Endothelial cell of umbilical vein (primary cell): Measurements from ENCODE around the gene ARRB1. TPM values are rescaled to one million over a fixed set of nuclear protein-coding genes. Genes with fewer than 3 reads are reported as not detected.
A peak's percentile ranks its signal among the peaks of the same experiment; 100 is the strongest.

Experiments
- BruUV-seq: library from RNA; stranded (reverse); fragments of 400-500 nt; replicated peaks from 2 replicates; lab custom pipeline; 2021; lab: Mats Ljungman, UMichigan
- CTCF ChIA-PET: fragments of 300-600, 350-600 bp; sonication (Branson Sonifier 250); formaldehyde crosslinking; loops from one replicate; lab custom pipeline; 2021; ENCODE audit warnings: antibody characterized with exemption, inconsistent platforms; lab: Charles Lee
- POLR2A ChIA-PET: fragments of 300-600, 350-600 bp; sonication (Branson Sonifier 250); formaldehyde crosslinking; loops from one replicate; lab custom pipeline; 2021; ENCODE audit warnings: antibody characterized with exemption, inconsistent platforms; lab: Charles Lee
- DNase-seq: peaks from one replicate; pipeline ENCODE4 v3.0.0-alpha.2; 2011; ENCODE audit warnings: low read depth, low spot score
- FAIRE-seq: peaks from 2 replicates; lab custom pipeline; 2011; peaks lifted over from hg19 to GRCh38; lab: Jason Lieb, UNC
- H2AFZ ChIP-seq: 2 replicates; pipeline ENCODE4 v1.6.0; 2012; ENCODE audit warnings: low read depth, low read length, control low read depth, inconsistent platforms
- H3K27ac ChIP-seq: 2 replicates; pipeline ENCODE4 v1.5.1; 2011; ENCODE audit warnings: low read depth, mild to moderate bottlenecking, control low read depth, low read length, moderate library complexity; ENCODE audit not compliant: insufficient read depth
- H3K27me3 ChIP-seq, 2 experiments: 2 replicates each; pipeline versions ENCODE4 v1.6.0 to v1.6.1; 2011; ENCODE audit warnings: low read length in 2 of 2, mixed read lengths in 1 of 2; ENCODE audit not compliant: control insufficient read depth in 2 of 2, insufficient read depth in 2 of 2
- H3K36me3 ChIP-seq, 2 experiments: 2 replicates in 1 of 2; 3 replicates in 1 of 2; pipeline ENCODE4 v1.5.1; 2011; ENCODE audit warnings: low read length in 2 of 2, mild to moderate bottlenecking in 1 of 2, moderate library complexity in 1 of 2; ENCODE audit not compliant: control insufficient read depth in 2 of 2, insufficient read depth in 2 of 2; ENCODE audit errors: extremely low read depth in 1 of 2
- H3K4me1 ChIP-seq: 3 replicates; pipeline ENCODE4 v1.5.1; 2011; ENCODE audit warnings: mild to moderate bottlenecking, low read length; ENCODE audit not compliant: control insufficient read depth, insufficient read depth; ENCODE audit errors: extremely low read depth
- H3K4me2 ChIP-seq: 2 replicates; pipeline ENCODE4 v1.6.1; 2011; ENCODE audit warnings: low read length, control low read depth, mixed read lengths; ENCODE audit not compliant: insufficient read depth
- H3K4me3 ChIP-seq, 3 experiments: fragments of 200-600 bp in 1 of 3; sonication (generic), shearing (Covaris generic) in 1 of 3; replicated peaks in 1 of 3; 2 replicates each; pipeline ENCODE4 v1.5.1; 2011 to 2016; ENCODE audit warnings: control low read depth in 3 of 3, low read length in 3 of 3, mild to moderate bottlenecking in 2 of 3, inconsistent platforms in 1 of 3, low read depth in 1 of 3, moderate library complexity in 1 of 3; ENCODE audit not compliant: insufficient read depth in 1 of 3
- H3K79me2 ChIP-seq: 2 replicates; pipeline ENCODE4 v1.6.0; 2012; ENCODE audit warnings: low read length, inconsistent platforms; ENCODE audit not compliant: control insufficient read depth, insufficient read depth
- H3K9ac ChIP-seq: replicated peaks from 2 replicates; pipeline ENCODE3; 2011; ENCODE audit warnings: low read length, control low read depth; ENCODE audit not compliant: insufficient read depth; ENCODE audit errors: extremely low read depth
- H3K9me1 ChIP-seq: replicated peaks from 3 replicates; pipeline ENCODE4 v1.6.0; 2011; ENCODE audit warnings: mild to moderate bottlenecking, low read length; ENCODE audit not compliant: control insufficient read depth, insufficient read depth; ENCODE audit errors: extremely low read depth
- H3K9me3 ChIP-seq: replicated peaks from 2 replicates; pipeline ENCODE4 v1.5.1; 2012; ENCODE audit warnings: low read length, inconsistent platforms; ENCODE audit not compliant: control insufficient read depth, insufficient read depth
- H4K20me1 ChIP-seq: replicated peaks from 2 replicates; pipeline ENCODE3; 2011; ENCODE audit warnings: mild to moderate bottlenecking, low read length; ENCODE audit not compliant: control insufficient read depth, insufficient read depth; ENCODE audit errors: extremely low read depth
- CTCF ChIP-seq, 2 donors: IDR thresholded peaks; 1 replicate in 1 of 2; 2 replicates in 1 of 2; pipeline ENCODE4 v1.5.1; 2011; ENCODE audit warnings: low read length in 2 of 2, mild to moderate bottlenecking in 2 of 2, moderate library complexity in 2 of 2, control low read depth in 1 of 2, inconsistent platforms in 1 of 2, low read depth in 1 of 2; ENCODE audit not compliant: insufficient read depth in 1 of 2; ENCODE audit errors: extremely low read depth in 1 of 2
- JUN ChIP-seq: IDR thresholded peaks from 2 replicates; pipeline ENCODE4 v1.6.1; 2011; ENCODE audit warnings: borderline replicate concordance, low read depth; ENCODE audit not compliant: insufficient read length, insufficient read depth
- MAX ChIP-seq: IDR thresholded peaks from 2 replicates; pipeline ENCODE4 v1.6.1; 2011; ENCODE audit not compliant: insufficient read depth, insufficient read length
- POLR2A ChIP-seq: IDR thresholded peaks from 2 replicates; pipeline ENCODE4 v1.6.1; 2012; ENCODE audit warnings: low read depth, mild to moderate bottlenecking, control low read depth, low read length
- dilution Hi-C: fragments of 300-500 bp; cut with MboI; formaldehyde crosslinking; loops from one replicate; pipeline ENCODE4 v1.15.0; 2019; ENCODE audit warnings: low sequenced_read_pairs; ENCODE audit not compliant: extremely low pct_ligation_motif_present
- intact Hi-C: fragments of 100-400 bp; cut with micrococcal nuclease; formaldehyde crosslinking; loops from one replicate; pipeline ENCODE4 v1.10.0; 2022
- polyA plus RNA-seq, 4 experiments: library from polyadenylated mRNA; depleted of rRNA in 3 of 4; stranded (reverse) in 3 of 4; unstranded in 1 of 4; fragments of >200 nt; gene quantifications; 2 replicates each; pipeline versions ENCODE4 v1.2.1 to v1.2.3, GENCODE V29; 2011 to 2012; ENCODE audit warnings: missing spikeins in 1 of 4
- total RNA-seq: library from RNA; stranded (reverse); gene quantifications from 2 replicates; pipeline ENCODE4 v1.2.3, GENCODE V29; 2021

ARRB1 gene
- total and polyA plus RNA-seq, 2 donors (not counting 3 experiments of a cell fraction or from before 2014, with no cell fraction given): 63.9 to 92.6 TPM

DNA sequence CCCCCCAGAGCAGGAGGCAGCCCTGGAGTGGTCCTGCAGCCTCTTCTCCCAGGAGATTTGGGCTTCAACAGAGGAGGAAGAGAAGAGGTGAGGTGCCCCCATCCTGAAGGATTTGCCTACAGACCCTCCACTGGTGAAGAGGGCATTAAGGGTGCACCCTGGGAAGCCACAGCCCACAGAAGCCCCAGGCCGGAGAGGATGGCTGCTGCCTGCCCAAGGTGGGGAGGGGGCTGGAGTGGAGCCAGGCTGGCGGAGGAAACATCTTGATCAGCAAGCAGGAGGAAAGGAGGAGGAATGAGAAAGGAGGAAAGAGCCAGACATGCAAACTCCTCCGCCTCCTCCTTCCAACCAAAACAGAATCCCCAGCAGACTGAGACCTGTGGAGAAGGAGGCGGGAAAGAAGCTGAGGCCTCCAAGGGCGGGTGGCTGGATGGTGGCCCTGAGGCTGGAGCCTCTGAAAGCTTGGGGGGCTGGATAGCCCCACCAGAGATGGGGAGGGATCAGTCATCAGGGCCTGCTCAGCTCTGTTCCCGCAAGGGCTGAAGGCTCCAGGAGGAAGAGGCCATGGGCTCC is 31.3 kb downstream of the ARRB1 start:
- intact Hi-C loops: no loop called here
- POLR2A ChIA-PET: no interaction called here

More for the DNA sequence above, 31.3 kb downstream of the ARRB1 start:
- Histone ChIP-seq H3K9ac (no peak overlapping the region), H3K4me3 (no peak overlapping the region), H3K4me1 (peaks cover 13% of the 10 kb centered on the region), H3K4me2 (no peak overlapping the region), H3K36me3 (peaks cover 2 to 8% of the 10 kb centered on the region in 2 experiments), H2AFZ (no peak overlapping the region), H3K27ac (no peak overlapping the region), H4K20me1 (no peaks in the 10 kb centered on the region), H3K9me1 (no peaks in the 10 kb centered on the region), H3K79me2 (peaks cover 11% of the 10 kb centered on the region), H3K27me3 (no peaks in the 10 kb centered on the region), H3K9me3 (no peaks in the 10 kb centered on the region)
- FAIRE-seq (no peak), DNase-seq (peak; percentile 72)
- CTCF ChIA-PET: no interaction called here
- no TSS peak for BruUV-seq
- no peak for TF ChIP-seq CTCF (IDR thresholded peaks at IDR 0.05; ENCODE audit: extremely low read depth in 1 of 2, insufficient read depth in 1 of 2, low read depth in 1 of 2, low read length in 2 of 2)
- TF ChIP-seq JUN: no peak
- no peak for TF ChIP-seq MAX
- no peak for TF ChIP-seq POLR2A
- dilution Hi-C loops: no loop called here
